Stomach smooth muscle (tissue), 2 donors: ENCODE measurements around the gene DCAF6.

Experiments
- H3K27ac ChIP-seq: one replicate; pipeline ENCODE4 v1.7.0; 2013; ENCODE audit warnings: mild to moderate bottlenecking, low read length, inconsistent platforms
- H3K27me3 ChIP-seq, 2 donors: one replicate each; pipeline ENCODE4 v1.7.0; 2013; ENCODE audit warnings: low read length in 2 of 2; ENCODE audit not compliant: insufficient read depth in 2 of 2, control insufficient read depth in 1 of 2
- H3K36me3 ChIP-seq, 2 donors: one replicate each; pipeline ENCODE4 v1.7.0; 2013; ENCODE audit warnings: low read length in 2 of 2; ENCODE audit not compliant: control insufficient read depth in 2 of 2, insufficient read depth in 2 of 2
- H3K4me1 ChIP-seq: one replicate; pipeline ENCODE4 v1.7.0; 2013; ENCODE audit warnings: low read length; ENCODE audit not compliant: control insufficient read depth, insufficient read depth
- H3K4me3 ChIP-seq, 2 donors: one replicate each; pipeline ENCODE4 v1.7.0; 2013; ENCODE audit warnings: low read length in 2 of 2
- H3K9ac ChIP-seq, 2 donors: one replicate each; pipeline ENCODE4 v1.7.0; 2013; ENCODE audit warnings: low read length in 2 of 2, mild to moderate bottlenecking in 1 of 2
- H3K9me3 ChIP-seq, 2 donors: one replicate each; pipeline ENCODE4 v1.7.0; 2013; ENCODE audit warnings: low read length in 2 of 2; ENCODE audit not compliant: control insufficient read depth in 2 of 2
- donor health status: healthy.
- donor health status: Pancreatic carcinoma.

DCAF6 gene

GRCh38 chr1:167936930-167937708 lies 636 bp downstream of the DCAF6 start, which contains the start of gene MPC2:
TSS of gene MPC2 (minus strand) at chr1:167937072. CDS start at chr1:167935841, 1,231 bp downstream.
- Histone ChIP-seq H3K4me1 (peaks cover 3% of the 10 kb centered on the region), H3K9me3 (no peaks in the 10 kb centered on the region), H3K9ac (peak within 1 kb of the TSS; percentile 95 to 97), H3K36me3 (no peaks in the 10 kb centered on the region), H3K27ac (peak within 1 kb of the TSS; percentile 97), H3K4me3 (peak within 1 kb of the TSS; percentile 91 to 96), H3K27me3 (no peaks in the 10 kb centered on the region)

DNA sequence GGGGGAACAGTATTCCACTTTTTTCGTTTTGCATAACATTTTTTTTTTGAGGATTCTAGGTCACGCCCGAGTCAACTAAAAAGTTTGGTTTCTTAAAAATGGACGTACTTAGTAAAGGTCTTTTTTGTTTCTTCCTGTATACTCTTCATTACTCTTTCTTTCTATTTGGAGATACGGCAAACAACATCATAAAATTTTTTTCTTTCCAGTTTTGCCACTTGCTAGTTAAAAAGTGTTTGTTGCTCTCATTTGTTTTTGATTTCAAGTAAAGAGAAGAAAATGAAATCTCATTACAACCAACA lies 1.2 kb downstream of the DCAF6 start:
- Histone ChIP-seq H3K4me1 (peaks cover 3% of the 10 kb centered on the region), H3K27me3 (no peaks in the 10 kb centered on the region), H3K9me3 (no peaks in the 10 kb centered on the region), H3K9ac (peak overlapping the region; percentile 95), H3K27ac (peak overlapping the region; percentile 97), H3K36me3 (no peaks in the 10 kb centered on the region), H3K4me3 (peak overlapping the region; percentile 91 to 96)

GRCh38 chr1:167938080-167938636 lies 1.7 kb downstream of the DCAF6 start:
- Histone ChIP-seq H3K36me3 (no peaks in the 10 kb centered on the region), H3K27ac (no peak overlapping the region), H3K9me3 (no peaks in the 10 kb centered on the region), H3K9ac (peak overlapping the region in 1 of 2 donors; percentile 95), H3K4me3 (peak overlapping the region; percentile 91 to 96), H3K27me3 (no peaks in the 10 kb centered on the region), H3K4me1 (peaks cover 3% of the 10 kb centered on the region)

GRCh38 chr1:167940264-167940663 lies 3.8 kb downstream of the DCAF6 start:
- Histone ChIP-seq H3K27me3 (no peaks in the 10 kb centered on the region), H3K9me3 (no peaks in the 10 kb centered on the region), H3K4me1 (no peaks in the 10 kb centered on the region), H3K4me3 (no peak overlapping the region), H3K27ac (no peak overlapping the region), H3K9ac (no peak overlapping the region), H3K36me3 (no peaks in the 10 kb centered on the region)

DNA sequence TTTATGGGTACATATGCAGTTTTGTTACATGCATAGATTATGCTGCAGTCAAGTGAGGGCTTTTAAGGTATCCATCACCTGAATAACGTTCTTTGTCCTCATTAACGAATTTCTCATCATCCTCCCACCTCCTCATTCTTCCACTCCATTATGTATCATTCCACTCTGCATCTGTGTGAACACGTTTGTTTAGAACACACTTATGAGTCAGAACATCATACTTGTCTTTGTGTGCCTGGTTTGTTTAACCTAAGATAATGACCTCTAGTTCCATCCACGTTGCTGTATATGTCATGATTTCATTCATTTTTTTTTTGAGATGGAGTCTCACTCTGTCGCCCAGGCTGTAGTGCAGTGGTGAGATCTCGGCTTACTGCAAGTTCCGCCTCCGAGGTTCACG lies 7.1 kb downstream of the DCAF6 start:
- no peak overlapping the region for H3K9ac ChIP-seq
- H3K9me3 ChIP-seq, result no peaks in the 10 kb centered on the region
- no peak overlapping the region for H3K4me3 ChIP-seq
- no peaks in the 10 kb centered on the region for H3K4me1 ChIP-seq
- H3K27me3 ChIP-seq, result no peaks in the 10 kb centered on the region
- H3K36me3 ChIP-seq, result no peaks in the 10 kb centered on the region
- H3K27ac ChIP-seq, result no peak overlapping the region

DNA sequence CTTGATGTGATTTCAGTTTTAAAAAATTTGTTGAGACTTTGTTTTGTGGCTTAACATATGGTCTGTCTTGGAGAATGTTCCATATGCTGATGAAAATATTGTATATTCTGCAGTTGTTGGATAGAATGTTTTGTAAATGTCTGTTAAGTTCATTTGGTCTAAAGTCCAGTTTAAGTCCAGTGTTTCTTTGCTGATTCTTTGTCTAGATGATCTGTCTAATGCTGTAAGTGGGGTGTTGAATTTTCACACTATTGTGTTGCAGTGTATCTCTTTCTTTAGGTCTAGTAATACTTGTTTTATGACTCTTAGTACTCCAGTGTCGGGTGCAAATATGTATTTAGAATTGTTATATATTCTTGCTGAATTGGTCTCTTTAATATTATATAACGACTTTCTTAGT lies 11.2 kb downstream of the DCAF6 start:
- no peaks in the 10 kb centered on the region for H3K4me1 ChIP-seq
- H3K9me3 ChIP-seq, result no peaks in the 10 kb centered on the region
- no peak overlapping the region for H3K4me3 ChIP-seq
- H3K27me3 ChIP-seq, result no peaks in the 10 kb centered on the region
- no peak overlapping the region for H3K27ac ChIP-seq
- no peak overlapping the region for H3K9ac ChIP-seq
- H3K36me3 ChIP-seq, result peaks cover 0 to 4% of the 10 kb centered on the region in 2 donors

DNA sequence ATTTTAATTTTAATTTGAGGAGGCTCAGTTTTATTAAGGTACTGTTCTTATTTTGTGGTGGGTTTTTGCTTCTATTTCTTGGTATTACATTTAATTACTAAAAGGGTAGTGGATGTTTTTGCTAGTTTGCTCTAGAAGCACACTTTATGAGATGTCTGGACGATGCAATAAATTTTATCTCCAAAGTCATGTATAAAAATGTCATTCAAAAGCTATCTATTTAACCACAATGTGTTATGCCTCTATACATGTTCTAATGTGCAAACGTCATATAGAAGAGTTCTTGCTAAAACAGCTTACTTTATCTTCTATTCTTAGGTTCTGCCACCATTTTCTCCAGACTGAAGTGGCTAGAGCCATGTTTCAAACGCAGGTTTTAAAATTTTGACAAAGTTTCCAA lies 13.3 kb downstream of the DCAF6 start:
- Histone ChIP-seq H3K9me3 (no peaks in the 10 kb centered on the region), H3K36me3 (peaks cover 3 to 9% of the 10 kb centered on the region in 2 donors), H3K27ac (no peak overlapping the region), H3K9ac (no peak overlapping the region), H3K4me3 (no peak overlapping the region), H3K4me1 (no peaks in the 10 kb centered on the region), H3K27me3 (no peaks in the 10 kb centered on the region)

DNA sequence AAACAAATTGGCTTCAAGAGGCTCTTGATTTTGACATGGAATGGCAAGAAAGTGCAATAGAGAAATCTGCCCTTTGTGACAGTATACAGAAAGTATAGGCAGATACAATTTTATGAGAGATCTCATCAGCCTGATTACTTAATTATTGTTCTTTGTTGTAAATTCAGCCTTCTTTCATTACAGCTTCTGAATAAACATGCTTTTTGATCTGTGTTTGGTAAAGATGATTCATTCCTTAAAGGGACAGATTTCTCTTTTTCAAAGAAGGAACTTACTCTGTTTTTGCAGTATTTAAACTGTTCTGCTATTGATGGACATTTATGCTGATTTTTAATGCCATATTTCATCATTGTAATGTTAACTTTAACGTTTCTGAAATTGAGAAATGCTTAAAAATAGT lies 14.1 kb downstream of the DCAF6 start:
- Histone ChIP-seq H3K27me3 (no peaks in the 10 kb centered on the region), H3K9ac (no peak overlapping the region), H3K4me3 (no peak overlapping the region), H3K4me1 (no peaks in the 10 kb centered on the region), H3K36me3 (peaks cover 3 to 9% of the 10 kb centered on the region in 2 donors), H3K27ac (no peak overlapping the region), H3K9me3 (no peaks in the 10 kb centered on the region)

GRCh38 chr1:167955915-167956314 lies 19.4 kb downstream of the DCAF6 start:
- H3K4me3 ChIP-seq, result no peak overlapping the region
- no peaks in the 10 kb centered on the region for H3K27me3 ChIP-seq
- no peaks in the 10 kb centered on the region for H3K4me1 ChIP-seq
- no peaks in the 10 kb centered on the region for H3K9me3 ChIP-seq
- no peak overlapping the region for H3K9ac ChIP-seq
- H3K27ac ChIP-seq, result no peak overlapping the region
- H3K36me3 ChIP-seq, result peaks cover 3 to 9% of the 10 kb centered on the region in 2 donors

- H3K4me3 ChIP-seq, result no peak overlapping the region
- no peak overlapping the region for H3K9ac ChIP-seq
- H3K4me1 ChIP-seq, result no peaks in the 10 kb centered on the region
- no peaks in the 10 kb centered on the region for H3K9me3 ChIP-seq
- no peak overlapping the region for H3K27ac ChIP-seq
- peaks cover 3 to 5% of the 10 kb centered on the region in 2 donors for H3K36me3 ChIP-seq
- no peaks in the 10 kb centered on the region for H3K27me3 ChIP-seq
Measured at GRCh38 chr1:167957710-167958109, 21.2 kb downstream of the DCAF6 start.

DNA sequence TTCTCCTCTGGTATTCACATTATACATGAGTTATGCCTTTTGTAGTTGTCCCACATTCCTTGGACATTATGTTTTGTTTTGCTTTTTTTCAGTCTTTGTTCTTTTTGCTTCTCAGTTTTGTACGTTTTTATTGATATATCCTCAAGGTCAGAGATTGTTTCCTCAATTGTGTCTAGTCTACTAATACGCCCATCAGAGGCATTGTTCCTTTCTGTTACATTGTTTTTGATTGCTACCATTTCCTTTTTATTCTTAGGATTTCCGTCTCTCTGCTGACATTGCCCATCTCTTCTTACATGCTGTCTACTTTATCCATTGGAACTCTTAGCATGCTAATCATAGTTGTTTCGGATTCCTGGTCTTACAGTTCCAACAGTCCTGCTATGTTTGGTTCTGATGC lies 28.2 kb downstream of the DCAF6 start:
- Histone ChIP-seq H3K36me3 (peaks cover 7 to 9% of the 10 kb centered on the region in 2 donors), H3K9ac (no peak overlapping the region), H3K9me3 (no peaks in the 10 kb centered on the region), H3K27ac (no peak overlapping the region), H3K27me3 (no peaks in the 10 kb centered on the region), H3K4me3 (no peak overlapping the region), H3K4me1 (no peaks in the 10 kb centered on the region)
